HG02763 (cell line): Measurements from ENCODE around the gene RALGAPA1.
"Not testable (repeated sequence)": the region's sequence is repeated elsewhere in the genome, so short reads cannot be mapped to it uniquely, and the experiment has no call there.

Source experiments
- ATAC-seq: cut with Tn5 transposase; IDR thresholded peaks from one replicate; pipeline ENCODE4 v1.9.1; 2021; ENCODE audit warnings: mild to moderate bottlenecking, moderate library complexity; ENCODE audit not compliant: unreplicated experiment

Gene RALGAPA1

DNA sequence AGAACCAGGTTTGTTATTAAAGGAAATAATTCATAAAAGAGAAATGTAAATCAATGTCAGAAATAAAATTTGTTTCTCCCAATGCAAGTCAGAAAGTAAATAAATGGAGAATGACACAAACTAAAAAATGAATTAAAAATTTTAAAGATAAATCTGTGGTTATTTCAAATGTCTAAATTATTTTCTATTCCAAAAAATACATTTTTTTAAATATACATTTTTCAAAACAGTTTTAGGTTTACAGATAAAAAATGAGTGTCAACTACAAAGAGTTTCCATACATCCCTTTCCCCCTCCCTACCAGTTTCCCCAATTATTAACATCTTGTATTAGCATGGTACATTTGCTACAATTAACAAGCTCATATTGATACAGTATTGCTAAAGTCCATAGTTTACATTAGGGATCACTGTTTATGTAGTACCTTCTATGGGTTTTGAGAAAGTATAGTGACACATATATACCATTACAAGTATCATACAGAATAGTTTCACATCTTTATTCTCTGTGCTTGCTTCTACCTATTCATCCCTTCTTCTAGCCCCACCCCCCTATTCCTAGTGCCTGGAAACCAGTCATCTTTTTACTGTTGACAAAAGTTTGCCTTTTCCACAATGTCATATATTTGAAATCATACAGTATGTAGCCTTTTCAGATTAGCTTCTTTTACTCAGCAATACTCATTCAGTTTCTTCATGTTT, 104.2 kb downstream of the RALGAPA1 start:
- no peak for ATAC-seq

DNA sequence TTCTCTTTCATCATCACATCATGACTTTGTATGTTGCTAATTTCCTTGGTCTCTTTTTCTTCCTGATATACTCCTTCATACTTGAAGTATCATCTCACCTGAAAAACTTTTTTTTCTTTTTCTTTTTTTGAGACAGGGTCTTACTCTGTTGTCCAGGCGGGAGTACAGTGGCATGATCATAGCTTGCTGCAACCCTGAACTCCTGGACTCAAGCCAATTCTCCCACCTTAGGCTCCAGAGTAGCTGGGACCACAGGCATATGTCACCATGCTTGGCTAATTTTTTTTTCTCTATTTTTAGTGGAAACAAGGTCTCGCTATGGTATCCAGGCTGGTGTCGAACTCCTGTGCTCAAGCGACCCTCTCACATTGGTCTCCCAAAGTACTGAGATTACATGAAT, 107.6 kb downstream of the RALGAPA1 start:
- ATAC-seq, result no peak

DNA sequence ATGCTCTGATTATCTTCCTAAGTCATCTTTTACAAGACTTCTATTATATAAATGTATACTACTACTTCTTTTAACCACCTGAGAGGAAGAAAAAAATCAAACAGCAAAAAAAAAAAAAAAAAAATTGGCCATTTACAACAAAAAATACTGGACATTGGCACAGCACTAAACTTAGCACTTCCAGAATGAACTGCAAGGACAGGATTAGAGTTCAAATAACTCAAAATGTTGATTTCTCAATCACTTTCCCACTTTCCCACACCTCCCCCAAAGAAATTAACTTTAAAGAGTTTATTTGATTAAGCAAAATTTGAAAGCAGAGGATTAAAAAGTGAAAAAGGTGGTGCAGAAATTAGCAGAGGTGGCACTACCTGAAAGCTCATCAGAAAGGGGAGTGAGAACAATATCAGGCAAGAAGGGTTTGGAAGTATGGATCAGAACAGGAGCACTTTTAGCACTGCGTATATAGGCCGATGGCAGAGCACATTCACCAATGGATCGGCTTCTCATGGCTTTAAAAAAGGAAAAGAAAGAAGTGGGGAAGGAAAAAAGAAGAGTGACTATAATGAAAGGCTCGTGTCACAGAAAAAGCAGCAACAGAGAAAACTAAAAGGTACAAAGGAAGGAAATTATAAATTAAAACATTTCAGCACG, 109.2 kb downstream of the RALGAPA1 start:
- no peak for ATAC-seq

DNA sequence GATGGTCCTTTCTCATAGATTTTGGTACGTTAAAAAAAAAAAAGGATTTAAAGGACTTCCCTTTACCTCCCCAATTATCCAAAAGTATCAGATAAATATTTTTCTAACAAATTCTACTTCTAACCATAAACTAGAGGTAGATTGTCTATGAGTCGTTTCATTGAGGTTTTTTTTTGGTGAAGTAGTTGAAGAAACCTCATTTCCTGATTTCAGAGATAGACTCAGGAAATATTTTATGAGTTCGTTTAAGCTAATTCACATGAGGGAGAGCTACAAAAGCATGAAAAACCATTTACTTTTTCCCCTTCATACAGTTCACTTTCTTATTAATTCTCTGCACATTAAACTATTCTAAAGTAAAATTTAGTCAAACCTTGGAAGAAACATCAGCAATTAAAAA, 112.5 kb downstream of the RALGAPA1 start:
- ATAC-seq, result no peak

DNA sequence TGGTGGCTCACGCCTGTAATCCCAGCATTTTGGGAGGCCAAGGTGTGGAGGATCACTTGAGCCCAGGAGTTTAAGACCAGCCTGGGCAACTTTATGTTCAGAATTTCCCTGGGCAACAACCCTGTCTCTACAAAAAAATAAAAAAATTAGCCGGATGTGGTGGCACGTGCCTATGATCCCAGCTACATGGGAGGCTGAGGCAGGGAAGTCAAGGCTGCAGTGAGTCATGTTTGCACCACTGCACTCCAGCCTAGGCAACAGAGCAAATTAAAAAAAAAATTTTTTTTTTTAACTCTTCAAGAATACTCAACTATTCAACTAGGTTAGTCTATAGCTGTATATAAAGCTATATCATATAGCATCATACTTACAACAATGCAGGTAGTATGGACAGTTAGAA, 113.0 kb downstream of the RALGAPA1 start:
- no peak for ATAC-seq

DNA sequence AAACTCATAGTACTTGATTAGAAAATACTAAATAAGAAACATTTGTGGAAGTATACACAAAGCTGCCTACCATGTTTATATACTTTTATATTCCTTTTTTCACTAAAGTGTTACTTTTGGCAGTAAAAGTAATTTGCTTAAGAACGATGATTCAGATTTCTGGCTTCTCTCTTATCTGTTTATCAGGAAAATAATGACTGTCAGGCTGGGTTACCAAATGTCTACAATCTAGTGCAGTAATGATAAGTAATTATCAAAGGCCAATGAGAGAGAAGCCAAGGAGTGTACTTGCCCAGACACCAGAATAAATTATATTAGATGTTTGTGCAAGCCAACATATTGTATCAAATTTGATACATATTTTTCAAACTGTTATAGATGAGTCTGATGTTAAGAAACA, 113.4 kb downstream of the RALGAPA1 start:
- ATAC-seq, result no peak

DNA sequence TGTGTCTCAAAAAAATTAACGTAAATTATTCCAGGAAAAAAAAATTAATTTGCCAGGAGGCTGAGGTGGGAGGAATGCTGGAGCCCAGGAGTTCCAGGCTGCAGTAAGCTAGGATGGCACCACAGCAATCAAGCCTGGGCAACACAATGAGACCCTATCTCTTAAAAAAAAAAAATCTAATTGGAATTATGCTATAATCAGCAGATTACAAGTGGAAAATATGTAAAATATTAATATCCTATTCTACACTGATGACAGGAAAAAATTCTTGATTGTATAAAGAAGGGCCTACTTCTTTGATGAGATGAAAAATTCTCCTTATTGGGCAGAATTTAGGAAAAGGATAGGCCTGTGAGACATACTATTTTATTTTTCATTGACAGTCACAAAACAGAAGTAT, 114.0 kb downstream of the RALGAPA1 start:
- ATAC-seq, result no peak

DNA sequence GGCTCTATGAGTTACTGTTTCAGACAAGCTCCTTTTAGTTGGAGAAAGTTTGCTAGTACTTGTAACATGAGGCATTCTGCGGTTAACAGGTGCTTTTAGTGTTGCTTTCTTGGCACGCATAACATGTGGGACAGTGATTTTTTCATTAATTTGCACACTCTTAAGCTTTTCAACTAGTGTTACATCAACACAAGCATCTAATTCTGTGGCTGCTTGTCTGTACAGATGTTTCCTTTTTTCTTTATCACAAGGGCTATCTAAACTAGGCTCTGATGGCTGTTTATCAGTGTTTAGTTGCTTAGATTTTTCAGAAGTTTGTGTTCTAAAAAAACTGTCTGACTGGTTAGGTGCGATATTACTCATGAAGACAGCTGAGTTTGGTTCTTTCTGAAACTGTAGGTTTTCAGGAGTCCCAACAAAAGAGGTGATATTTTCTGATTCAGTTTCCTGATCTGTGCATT, 120.1 kb downstream of the RALGAPA1 start:
- no peak for ATAC-seq

DNA sequence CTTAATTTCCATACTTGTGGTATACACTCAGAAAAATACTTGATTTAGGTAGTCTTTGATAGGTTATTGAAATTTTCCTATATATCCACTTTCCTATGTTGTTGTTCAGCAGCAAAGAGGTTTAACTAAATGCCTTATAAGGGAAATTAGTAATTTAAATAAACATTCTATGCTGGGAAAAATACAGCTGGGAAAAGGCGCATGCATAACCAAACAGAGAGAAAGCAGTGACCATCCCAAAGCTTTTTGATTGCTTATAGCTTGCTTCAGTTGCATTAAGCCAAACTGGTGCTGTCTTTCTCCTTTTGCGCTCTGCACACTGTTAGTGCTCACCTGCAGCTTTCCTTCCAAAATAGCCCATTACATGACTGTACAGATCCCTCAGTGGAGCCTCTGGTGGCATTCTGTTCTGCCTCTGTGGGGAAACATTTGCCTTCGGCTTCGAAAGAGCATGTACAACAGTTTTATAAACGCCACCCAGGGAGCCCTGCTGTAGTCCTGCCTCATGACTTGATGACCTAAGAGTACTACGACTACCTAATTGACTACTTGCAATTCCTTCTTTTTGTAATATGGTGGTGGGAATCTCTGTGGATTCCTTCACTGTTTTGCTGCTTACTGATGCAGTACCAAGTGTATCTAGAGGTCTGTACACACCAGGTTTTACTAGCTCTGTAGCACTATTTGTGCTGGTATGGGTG, 120.8 kb downstream of the RALGAPA1 start:
- no peak for ATAC-seq

DNA sequence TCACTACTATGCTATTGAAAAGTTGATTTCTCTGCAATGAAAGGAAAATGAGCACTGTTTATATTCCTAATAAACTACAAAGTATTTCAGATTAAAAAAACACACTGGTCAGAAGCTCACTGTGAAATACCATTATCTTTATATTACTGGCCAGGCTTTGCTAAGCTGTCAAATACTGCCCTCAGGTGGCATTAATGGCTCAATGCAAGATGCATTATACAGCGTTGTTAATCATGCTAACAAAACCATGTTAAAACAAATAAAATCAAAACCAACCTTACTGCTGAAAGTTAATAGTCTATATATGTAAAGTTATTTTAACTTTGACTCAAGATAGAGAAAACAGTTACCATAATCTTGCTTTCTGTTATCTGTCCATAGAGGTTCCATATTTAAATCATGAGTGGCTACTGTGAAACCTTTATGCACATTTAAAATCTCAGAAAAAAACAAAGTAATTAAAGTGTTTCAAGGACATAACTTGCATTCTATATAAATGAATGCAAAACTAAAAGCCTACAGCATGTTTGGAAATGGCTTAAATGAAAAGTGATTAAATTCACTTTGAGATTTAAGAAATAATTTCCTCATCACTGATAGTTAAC, 121.7 kb downstream of the RALGAPA1 start:
- ATAC-seq, result no peak

DNA sequence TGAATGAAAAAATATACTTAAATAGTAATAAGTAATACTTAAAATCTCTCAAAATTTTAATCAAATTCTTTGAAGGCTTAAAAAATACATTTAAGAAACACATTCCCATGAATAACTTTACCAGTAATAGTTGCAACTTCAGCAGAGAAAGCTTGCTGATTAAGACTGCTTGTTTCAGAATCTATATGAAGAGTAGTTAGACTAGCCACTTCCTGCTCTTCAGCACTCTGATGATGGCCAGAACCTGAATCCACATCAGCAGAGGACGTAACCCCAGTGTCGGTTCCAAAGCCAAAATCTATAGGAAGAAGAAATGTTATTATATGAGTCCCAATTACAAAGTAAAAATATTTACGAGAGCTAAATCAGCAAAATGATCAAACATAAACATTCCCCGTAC, 125.4 kb downstream of the RALGAPA1 start:
- ATAC-seq, result not testable (repeated sequence)

DNA sequence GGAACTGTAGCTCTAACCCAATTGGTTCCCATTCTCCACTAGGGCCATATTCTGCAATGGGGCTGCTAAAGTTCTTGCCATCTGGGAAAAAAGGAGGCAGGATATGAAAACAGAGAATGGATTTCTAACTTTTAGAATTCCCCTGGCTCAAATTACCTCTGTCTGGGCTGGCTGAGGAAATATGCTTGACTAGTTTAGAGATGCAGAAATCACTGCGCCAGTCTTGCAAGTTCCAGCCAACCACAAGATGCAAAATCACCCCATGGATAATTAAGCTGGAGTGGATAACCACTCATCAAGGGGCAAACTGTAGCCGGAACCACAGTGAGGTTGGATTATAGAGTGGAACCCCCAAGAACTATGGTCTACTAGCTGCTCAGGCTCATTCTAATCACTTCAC, 126.3 kb downstream of the RALGAPA1 start:
- ATAC-seq, result no peak

DNA sequence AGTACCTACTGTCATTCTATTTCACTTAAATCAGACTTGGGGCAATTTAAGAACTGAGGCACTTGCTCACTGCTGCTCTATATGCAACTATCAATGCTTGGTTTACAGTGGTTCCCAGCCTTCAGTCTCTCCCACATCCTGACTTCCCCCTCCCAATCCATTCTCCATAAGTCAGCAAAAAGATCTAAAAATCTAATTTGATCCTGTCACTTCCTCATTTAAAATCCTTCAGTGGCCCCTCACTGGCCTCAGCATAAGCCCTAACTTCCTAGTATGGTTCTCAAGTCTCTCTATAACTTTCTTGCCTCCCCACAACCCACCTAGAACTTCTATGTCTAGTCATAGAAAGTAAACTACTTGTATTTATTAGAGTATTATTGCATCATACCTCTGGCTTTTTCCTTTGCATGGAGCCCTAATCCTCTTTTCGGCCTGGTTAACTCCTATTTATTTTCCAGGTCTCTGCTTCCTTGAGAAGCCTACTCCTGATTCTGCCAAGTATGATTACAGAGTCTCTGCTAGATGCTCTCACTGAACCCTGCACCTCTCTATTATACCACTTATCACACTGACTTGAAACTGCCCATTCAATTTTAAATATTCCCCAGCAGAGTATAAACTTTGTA, 130.6 kb downstream of the RALGAPA1 start:
- ATAC-seq, result no peak

DNA sequence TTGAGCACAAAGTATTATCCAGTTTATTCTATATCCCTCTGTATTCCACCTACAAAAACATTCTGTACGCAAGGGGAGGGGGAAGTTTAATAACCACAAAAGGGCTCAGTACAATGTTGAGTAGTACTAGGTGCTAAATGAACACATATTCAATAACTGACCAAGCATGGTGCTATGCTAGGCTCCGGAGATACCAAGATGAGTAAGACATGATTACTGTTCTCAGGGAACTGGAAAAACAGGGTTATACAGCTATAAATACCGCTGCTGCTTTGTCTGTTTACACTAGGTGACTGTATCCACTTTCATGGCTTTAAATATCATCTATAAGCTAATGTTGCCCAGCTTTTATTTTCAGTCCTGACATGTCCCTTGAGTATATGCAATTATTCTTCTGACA, 139.3 kb downstream of the RALGAPA1 start:
- no peak for ATAC-seq

DNA sequence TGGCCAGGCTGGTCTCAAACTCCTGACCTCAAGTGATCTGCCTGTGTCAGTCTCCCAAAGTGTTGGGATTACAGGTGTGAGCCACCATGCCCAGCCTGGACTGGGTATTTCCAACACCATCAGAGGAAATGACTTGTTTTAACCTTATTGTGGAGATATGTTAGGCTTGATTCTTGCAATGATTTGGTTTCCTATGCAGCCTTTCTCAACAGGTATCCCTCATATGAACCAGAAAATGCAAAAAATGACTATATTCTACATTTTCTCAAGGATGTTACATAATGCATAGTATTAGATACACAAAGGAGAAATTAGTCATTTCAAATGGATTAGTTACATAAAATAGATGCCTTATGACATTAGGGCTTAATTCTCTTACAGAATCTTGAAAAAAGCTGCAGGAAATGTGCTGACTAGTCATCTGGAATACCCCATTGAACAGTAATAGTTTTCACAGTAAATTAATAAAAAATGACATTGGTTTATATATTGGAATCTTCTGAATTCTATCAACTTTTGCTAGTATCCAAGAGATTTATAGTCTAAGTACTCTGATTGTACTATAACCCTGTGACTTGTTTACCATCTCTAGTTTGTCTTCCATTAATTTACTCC, 142.6 kb downstream of the RALGAPA1 start:
- no peak for ATAC-seq

DNA sequence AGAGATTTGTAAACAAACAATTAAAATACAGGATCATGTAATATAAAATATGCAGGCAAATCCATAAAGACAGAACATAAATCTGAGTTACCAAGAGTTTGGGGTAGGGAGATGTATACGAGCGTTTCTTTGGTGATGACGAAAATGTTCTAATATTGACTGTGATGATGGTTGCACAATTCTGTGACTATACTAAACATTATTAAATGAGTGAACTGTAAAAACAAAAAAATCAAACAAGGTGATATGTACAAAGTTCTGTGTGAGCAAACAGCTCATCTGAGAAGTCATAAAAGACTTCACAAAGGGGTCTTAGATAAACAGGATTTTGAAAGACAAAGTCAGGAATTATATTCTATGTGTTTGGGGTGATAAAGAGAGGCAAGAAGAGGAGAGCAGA, 147.2 kb downstream of the RALGAPA1 start:
- no peak for ATAC-seq

DNA sequence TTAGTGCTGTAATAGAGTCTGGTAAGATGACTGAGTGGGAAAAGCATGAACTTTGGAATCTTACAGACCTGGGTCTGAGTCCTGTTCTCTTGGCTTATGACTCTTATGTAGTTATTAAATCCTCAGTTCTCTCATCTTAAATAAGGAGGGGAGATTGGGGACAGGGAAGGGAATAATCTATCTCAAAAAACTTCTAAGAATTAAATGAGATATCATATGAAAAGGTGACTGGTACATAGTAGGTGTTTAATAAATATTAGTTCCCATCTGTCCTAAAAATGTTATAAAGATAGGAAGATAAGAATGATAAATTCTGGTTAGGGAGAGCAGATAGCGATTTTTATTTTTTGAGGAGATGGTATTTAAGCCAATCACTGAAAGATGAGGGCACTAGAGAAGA, 156.1 kb downstream of the RALGAPA1 start:
- no peak for ATAC-seq

DNA sequence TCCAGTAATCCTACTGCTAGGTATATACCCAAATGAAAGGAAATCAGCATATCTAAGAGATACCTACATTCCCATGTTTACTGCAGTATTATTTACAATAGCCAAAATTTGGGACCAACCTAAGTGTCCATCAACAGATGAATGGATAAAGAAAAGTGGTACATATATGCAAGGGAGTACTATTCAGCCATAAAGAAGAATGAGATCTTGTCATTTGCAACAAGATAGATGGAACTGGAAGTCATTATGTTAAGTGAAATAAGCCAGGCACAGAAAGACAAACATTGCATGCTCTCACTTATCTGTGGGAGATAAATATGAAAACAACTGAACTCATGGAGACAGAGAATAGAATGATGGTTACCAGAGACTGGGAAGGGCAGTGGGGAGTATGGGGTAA, 165.6 kb downstream of the RALGAPA1 start:
- ATAC-seq, result no peak

DNA sequence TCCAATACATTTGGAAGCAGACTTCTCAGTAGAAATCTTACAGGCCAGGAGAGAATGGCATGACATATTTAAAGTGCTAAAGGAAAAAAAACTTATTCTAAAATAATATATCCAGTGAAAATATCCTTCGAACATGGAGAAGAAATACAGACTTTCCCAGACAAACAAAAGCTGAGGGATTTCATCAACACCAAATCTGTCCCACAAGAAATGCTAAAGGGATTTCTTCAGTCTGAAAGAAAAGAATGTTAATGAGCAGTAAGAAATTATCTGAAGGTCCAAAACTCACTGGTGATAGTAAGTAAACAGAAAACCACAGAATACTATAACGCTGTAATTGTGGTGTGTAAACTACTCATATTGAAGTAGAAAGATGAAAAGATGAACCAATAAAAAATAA, 171.2 kb downstream of the RALGAPA1 start:
- no peak for ATAC-seq

DNA sequence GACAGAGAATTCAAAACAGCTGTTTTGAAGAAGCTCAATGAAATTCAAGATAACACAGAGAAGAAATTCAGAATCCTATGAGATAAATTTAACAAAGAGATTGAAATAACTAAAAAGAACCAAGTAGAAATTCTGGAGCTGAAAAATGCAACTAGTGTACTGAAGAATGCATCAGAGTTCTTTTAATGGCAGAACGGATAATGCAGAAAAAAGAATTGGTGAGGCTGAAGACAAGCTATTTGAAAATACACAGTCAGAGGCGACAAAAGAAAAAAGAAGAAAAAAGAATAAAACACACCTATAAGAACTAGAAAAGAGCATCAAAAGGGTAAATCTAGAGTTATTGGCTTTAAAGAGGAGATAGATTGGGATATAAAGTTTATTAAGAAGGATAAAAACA, 171.8 kb downstream of the RALGAPA1 start:
- no peak for ATAC-seq

DNA sequence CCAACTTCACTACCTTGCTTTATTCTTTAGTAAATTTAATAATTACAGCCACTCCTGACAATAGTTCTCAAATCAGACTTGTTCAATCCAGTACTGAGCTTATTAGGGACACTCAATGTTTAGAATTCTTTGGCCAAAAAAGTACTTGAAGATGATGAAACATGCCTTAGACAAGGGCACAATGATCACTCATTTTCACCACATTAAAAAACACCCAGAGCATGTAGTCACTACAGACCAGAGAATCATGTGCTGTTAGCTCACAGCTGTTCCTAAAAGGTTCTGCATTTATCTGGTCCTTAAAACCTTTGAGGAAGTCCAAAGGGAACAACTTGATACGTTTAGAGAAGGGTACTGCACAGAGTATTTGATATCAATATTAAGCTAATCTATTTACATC, 176.4 kb downstream of the RALGAPA1 start:
- no peak for ATAC-seq
